ENCODE measurements around the gene NECAB3.
A peak's percentile ranks its signal among the peaks of the same experiment; 100 is the strongest.
"Not testable (repeated sequence)": the region's sequence is repeated elsewhere in the genome, so short reads cannot be mapped to it uniquely, and the experiment has no call there.

NECAB3 gene

GRCh38 chr20:33700696-33701441 is 26.6 kb upstream of the NECAB3 start:
- DNase-seq; in situ Hi-C loops (cut with MboI; ENCODE audit: low pct_unique_long_range_greater_than_20kb, low sequenced_read_pairs): not testable (repeated sequence)

- in situ Hi-C loops (cut with MboI; ENCODE audit: low pct_unique_long_range_greater_than_20kb, low sequenced_read_pairs); DNase-seq: not testable (repeated sequence)
Measured at GRCh38 chr20:33698966-33699365, 24.7 kb upstream of the NECAB3 start.

GRCh38 chr20:33697129-33697528 is 22.9 kb upstream of the NECAB3 start:
- no peak for DNase-seq
- in situ Hi-C loops (cut with MboI; ENCODE audit: low pct_unique_long_range_greater_than_20kb, low sequenced_read_pairs): no loop called here

GRCh38 chr20:33696448-33696847 is 22.2 kb upstream of the NECAB3 start:
- in situ Hi-C loops (cut with MboI; ENCODE audit: low pct_unique_long_range_greater_than_20kb, low sequenced_read_pairs): no loop called here
- DNase-seq: no peak

GRCh38 chr20:33694639-33695012 is 20.4 kb upstream of the NECAB3 start:
- DNase-seq: no peak
- in situ Hi-C loops (cut with MboI; ENCODE audit: low pct_unique_long_range_greater_than_20kb, low sequenced_read_pairs): no loop called here

GRCh38 chr20:33693741-33694638 is 19.8 kb upstream of the NECAB3 start:
- in situ Hi-C loops (cut with MboI; ENCODE audit: low pct_unique_long_range_greater_than_20kb, low sequenced_read_pairs): no loop called here
- no peak for DNase-seq

- in situ Hi-C loops (cut with MboI; ENCODE audit: low pct_unique_long_range_greater_than_20kb, low sequenced_read_pairs): no loop called here
- DNase-seq: no peak
Measured at GRCh38 chr20:33693289-33693688, 19.1 kb upstream of the NECAB3 start.

GRCh38 chr20:33689973-33690372 is 15.7 kb upstream of the NECAB3 start:
- DNase-seq: peak; percentile 83
- in situ Hi-C loops (cut with MboI; ENCODE audit: low pct_unique_long_range_greater_than_20kb, low sequenced_read_pairs): no loop called here

GRCh38 chr20:33689493-33689892 is 15.3 kb upstream of the NECAB3 start:
- in situ Hi-C loops (cut with MboI; ENCODE audit: low pct_unique_long_range_greater_than_20kb, low sequenced_read_pairs): no loop called here
- DNase-seq: no peak

- DNase-seq: no peak
Measured at GRCh38 chr20:33688938-33689424, 14.8 kb upstream of the NECAB3 start.

GRCh38 chr20:33687993-33688937 is 14.0 kb upstream of the NECAB3 start:
- in situ Hi-C loops (cut with MboI; ENCODE audit: low pct_unique_long_range_greater_than_20kb, low sequenced_read_pairs): no loop called here
- no peak for DNase-seq

More at GRCh38 chr20:33688938-33689424, 14.8 kb upstream of the NECAB3 start:
- in situ Hi-C loops (cut with MboI; ENCODE audit: low pct_unique_long_range_greater_than_20kb, low sequenced_read_pairs): no loop called here

GRCh38 chr20:33687370-33687915 is 13.2 kb upstream of the NECAB3 start:
- in situ Hi-C loops (cut with MboI; ENCODE audit: low pct_unique_long_range_greater_than_20kb, low sequenced_read_pairs): no loop called here
- DNase-seq: peak; percentile 89

GRCh38 chr20:33686984-33687366 is 12.7 kb upstream of the NECAB3 start:
- in situ Hi-C loops (cut with MboI; ENCODE audit: low pct_unique_long_range_greater_than_20kb, low sequenced_read_pairs): no loop called here
- DNase-seq: no peak

- in situ Hi-C loops (cut with MboI; ENCODE audit: low pct_unique_long_range_greater_than_20kb, low sequenced_read_pairs): no loop called here
- peak; percentile 88 for DNase-seq
Measured at GRCh38 chr20:33686100-33686983, 12.1 kb upstream of the NECAB3 start, which contains the start of gene E2F1. TSS of gene E2F1 (minus strand) at chr20:33686385. CDS start at chr20:33686264, 121 bp downstream.

GRCh38 chr20:33685328-33686099 is 11.3 kb upstream of the NECAB3 start:
- in situ Hi-C loops (cut with MboI; ENCODE audit: low pct_unique_long_range_greater_than_20kb, low sequenced_read_pairs): no loop called here

GRCh38 chr20:33684533-33685327 is 10.5 kb upstream of the NECAB3 start:
- in situ Hi-C loops (cut with MboI; ENCODE audit: low pct_unique_long_range_greater_than_20kb, low sequenced_read_pairs): no loop called here
- peak; percentile 19 for DNase-seq

More at GRCh38 chr20:33685328-33686099, 11.3 kb upstream of the NECAB3 start:
- DNase-seq: peak; percentile 54

All from KBM-7 (cell line).